IPS DF 19.7 (cell line): ENCODE results near the gene PDE8B.

Experiments used
- DNase-seq: peaks from one replicate; pipeline ENCODE4 v3.0.0-alpha.2; 2013; ENCODE audit warnings: low read depth, low spot score

Gene PDE8B

DNA sequence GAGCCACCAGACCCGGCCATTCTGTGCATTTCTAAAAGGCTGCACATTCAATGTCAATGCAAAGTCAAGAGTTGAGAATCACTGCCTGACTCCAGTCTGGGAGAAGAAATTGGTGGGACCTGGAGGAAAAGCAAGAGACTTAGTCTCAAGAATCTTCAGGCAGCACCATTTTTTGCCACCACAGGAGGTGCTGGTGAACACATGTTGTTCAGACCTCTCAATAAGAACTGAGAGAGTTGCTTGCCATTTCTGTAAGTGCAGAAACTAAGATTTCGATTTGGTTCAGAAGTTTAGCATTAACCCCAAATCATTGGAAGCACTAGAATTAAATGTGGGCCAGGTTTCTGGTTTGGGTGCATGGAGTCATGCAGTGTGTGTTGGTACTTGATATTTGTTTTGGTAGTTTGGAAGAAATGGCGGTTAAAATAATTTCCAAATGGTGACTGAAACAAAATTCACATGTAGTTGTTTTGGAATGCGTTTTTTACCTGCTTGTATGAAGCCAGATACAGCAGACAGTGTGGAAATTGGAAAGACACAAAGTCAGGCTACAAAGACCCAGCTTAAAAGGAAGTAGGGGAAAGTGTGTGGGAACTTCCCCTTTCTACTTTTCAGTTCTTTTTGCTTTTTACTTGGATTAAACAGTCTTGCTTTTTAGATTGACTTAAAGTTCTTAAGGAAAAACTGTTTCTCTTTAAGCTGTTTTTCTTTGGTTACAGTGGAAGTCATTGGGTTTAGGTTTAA lies 20.4 kb downstream of the PDE8B start:
- no peak for DNase-seq

DNA sequence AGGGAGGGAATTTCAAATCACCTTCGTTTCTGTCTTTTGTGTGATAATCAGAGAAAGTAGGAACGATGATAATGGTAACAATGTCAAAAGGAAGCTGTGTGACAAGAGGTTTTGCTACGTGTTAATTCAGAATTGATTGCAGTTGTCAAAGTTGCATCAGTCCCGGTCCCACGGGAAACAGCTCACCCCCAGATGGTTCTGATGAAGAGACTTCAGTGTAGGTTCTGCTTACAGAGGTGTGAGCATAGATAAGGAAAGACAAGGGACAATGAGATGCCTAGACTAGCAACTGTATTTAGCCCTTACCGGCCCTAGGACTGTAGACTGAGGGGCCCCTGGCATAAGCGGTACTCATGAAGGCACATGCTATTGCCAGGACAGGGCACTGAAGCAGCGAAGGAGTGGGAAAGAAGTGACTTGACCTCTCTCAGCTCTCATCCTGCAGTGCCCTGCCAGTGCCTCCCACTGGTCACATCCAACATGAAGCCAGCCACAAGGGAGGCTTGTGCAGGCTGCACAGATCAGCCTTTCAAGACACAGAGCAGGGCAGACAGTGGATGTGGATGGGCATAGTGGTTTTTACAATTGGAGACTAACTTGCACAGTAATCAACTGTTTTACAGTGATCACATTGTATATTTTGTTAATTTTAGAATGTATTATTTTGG lies 21.1 kb downstream of the PDE8B start:
- DNase-seq: no peak

GRCh38 chr5:77232574-77233358 lies 22.3 kb downstream of the PDE8B start:
- no peak for DNase-seq

DNA sequence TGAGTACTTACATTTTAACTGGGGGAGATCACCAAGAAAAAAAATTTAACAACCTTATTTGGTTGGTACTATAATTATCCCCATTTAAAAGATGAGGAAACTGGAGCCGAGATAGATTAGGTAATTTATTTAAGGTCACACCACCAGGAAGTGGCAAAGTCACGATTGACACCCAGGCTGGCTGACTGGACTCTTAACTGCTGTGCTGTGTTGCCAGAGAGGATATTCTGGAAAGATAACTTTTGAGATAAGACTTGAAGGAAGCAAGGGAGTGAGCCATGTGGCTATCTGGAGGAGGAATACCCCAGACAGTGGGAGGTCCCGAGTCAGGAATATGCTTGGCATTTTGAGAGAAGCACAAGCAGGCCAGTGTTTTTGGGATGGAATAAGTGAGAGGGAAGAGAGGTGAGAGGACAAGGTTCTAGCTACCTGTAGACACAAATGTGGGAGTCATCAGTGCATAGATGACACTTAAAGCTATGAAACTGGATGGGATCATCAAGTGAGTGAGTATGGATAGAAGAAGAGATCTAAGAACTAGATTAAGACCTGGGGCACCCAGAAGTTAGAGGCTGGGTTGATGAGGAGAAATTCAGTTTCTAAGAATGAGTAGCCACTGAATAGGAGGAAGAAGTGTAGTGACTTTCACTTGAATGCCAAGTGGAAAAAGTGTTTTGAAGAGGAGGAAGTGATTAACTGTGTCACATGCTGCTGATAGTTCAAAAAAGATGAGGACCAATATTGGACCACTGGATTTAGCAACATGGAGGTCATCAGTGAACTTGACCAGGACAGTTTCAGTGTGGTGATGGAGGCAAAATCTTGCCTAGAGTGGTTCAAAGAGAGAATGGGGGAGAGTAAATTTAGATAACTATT lies 25.6 kb downstream of the PDE8B start:
- no peak for DNase-seq

DNA sequence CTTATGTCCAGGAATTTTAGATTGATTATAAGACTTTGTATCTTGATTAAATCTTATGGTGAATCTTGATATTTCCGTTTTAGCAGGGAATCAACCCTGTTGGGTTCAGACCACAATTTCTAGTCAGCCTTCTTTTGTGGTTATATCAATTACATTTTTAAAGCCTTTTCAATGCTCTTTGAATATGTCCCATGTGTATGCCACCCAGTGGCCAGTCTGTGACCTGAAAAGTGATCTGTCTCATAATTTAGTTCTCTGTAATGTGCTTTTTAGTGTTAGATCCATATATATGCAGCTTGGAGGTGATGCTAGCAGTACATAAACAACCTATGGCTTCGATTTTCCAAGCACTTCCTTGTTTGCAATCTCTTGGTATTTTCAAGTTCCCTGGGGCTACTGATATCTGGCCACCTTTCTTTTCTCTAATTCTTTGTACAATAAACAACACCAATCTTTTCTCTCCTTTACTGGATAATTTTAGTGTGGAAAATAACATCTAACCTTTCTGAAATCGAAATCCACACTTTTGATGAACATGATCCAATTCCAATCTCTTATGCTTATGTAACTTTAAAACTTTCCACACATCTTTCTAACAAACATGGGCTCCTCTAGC lies 28.8 kb downstream of the PDE8B start:
- DNase-seq: no peak

DNA sequence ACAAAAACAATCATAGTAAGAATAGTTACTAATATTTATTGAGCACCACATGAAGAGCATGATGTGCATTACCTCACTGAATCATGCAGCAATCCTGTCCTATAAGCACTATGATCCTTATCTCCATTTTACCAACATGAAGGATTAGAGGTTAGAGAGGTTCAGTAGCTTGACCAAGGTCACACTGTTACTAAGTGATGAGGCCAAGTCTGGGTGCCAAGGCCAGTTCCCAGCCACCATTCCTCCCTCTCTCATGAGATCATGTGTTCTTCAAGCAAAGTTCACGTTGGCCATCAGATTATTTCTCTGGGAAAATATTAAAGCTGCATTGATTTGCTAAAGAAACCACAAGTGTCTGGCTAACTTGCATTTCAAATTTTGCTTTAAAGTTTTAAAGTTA lies 31.0 kb downstream of the PDE8B start:
- DNase-seq: no peak

DNA sequence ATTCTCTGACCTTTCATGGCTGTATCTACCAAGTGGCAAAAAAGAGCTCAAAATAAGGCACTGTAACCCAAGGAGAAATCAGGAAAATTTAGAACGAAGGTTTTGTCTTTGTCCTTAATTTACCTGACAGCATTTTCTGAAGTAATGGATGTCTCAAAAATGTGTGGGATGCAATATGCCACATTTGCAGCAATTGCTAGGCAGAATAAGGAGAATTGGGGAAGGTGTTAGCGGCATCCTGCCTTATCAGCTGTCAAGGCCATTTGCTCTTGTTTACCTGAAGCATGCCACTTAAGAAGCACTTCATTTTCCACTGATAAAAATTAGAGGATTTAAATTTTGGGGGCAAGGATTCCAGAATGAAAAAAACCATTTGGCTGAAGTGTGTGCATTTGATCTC lies 39.0 kb downstream of the PDE8B start:
- no peak for DNase-seq

GRCh38 chr5:77250021-77250420 lies 39.5 kb downstream of the PDE8B start:
- DNase-seq: no peak

GRCh38 chr5:77251921-77252320 lies 41.4 kb downstream of the PDE8B start:
- DNase-seq: no peak

- no peak for DNase-seq
Measured at GRCh38 chr5:77255617-77256016, 45.1 kb downstream of the PDE8B start.

DNA sequence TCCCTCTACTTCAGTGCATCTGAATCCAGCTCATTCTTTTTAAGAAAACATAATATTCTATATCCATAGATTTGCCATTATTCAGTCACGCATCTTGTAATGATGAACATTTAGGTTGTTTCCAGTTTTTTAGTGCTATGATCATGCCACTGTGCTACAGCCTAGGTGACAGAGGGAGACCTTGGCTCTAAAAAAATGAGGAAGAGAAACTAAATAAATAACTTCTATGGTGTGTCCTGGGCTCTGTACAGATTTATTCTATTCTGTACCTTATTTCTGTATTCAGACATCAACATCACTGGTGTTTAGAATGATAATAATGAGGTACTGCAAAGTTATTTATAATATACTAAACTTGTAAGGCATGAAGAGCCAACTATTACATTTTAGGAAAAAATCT lies 45.9 kb downstream of the PDE8B start:
- no peak for DNase-seq

DNA sequence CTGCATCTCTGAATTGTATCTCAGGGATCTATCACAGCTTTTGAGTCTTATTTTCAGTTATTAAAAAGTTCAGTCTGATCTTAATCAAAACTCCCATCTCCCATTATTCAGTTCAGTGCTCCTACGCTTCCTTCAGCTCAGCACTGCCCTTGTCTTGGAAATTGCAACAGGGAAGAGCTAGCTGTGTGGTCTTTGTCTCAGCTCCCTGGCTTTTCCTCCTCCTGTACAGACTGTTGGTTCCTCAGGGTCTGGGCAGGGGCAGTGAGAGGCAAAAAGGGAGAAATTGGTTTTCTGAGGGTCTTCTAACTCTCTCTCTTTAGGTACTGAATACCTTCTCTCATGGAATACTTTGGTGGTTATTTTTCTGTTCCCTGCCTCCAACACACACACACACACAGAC lies 48.2 kb downstream of the PDE8B start:
- no peak for DNase-seq

DNA sequence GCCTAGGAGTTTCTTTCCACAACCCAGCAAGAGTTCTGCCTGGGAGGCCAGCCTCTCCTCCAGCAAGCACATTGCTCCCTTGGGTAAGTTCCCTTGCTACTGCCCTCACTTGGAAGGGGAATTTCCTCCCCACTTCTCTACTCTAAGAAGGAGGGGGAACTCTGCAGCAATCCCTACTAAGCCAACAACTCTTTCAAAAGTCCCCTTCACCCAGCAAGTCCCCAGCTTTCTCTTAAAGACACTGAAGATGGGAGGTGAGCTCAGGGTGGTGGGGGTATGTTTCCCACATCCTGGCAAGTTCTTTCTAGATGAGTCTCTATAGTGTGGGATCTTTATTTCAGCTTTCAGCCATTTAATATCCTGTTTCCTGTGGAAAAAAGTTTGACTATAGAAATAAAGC lies 49.0 kb downstream of the PDE8B start:
- DNase-seq: no peak

DNA sequence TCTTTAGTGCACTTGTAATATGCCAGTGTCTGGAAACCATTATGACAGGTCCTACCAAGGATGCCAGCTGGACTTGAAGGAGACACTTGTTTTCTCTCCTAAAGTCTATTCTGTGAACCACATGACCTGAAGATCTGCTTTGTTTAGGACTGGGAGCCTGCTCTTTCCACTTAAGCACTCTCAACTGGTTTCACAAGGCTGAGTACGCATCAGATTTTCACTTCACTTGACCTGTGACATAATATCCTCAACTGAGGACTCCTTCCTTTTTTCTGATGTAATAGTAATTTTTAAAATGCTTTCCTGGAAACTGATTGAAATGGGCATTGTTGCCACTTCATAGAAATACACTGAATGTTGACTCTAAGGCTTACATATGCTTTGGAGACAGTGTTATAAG lies 52.2 kb downstream of the PDE8B start:
- DNase-seq: no peak

DNA sequence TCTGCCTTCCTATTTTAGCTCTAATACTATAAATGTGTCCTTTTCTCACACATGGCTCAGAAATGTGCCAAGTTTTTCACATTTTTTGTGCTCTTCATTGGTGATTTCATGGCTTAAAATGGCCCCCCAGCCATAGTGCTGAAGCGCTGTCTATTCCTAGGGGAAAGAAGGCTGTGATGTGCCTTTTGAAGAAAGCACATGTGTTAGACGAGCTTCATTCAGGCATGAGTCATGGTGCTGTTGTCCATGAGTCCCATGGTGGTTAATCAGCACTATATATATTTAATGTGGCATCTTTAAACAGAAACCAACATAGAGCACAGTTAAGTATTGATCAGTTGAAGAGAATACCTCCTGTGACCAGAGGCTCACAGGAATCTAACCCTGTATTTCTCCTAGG lies 55.8 kb downstream of the PDE8B start:
- DNase-seq: no peak

- DNase-seq: no peak
Measured at GRCh38 chr5:77267496-77267895, 57.0 kb downstream of the PDE8B start.

DNA sequence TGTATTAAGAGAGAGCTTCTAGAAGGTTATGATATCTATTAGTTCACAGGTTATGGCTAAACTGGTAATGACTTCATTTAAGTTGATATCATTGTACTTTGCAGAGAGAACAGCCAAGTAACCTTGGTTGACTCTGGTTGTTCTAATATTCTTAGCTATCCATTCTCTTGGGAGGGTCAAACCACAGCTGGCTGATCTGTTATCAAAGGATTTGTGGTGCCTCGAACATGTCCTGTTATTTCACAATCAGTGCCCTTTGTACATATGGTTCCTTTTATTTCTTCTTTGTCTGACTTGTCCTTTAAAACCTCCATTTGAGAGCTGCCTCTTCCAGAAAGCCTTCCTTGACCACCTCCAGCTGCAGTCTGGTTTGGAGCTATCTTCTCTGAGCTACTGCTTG lies 61.7 kb downstream of the PDE8B start:
- no peak for DNase-seq

DNA sequence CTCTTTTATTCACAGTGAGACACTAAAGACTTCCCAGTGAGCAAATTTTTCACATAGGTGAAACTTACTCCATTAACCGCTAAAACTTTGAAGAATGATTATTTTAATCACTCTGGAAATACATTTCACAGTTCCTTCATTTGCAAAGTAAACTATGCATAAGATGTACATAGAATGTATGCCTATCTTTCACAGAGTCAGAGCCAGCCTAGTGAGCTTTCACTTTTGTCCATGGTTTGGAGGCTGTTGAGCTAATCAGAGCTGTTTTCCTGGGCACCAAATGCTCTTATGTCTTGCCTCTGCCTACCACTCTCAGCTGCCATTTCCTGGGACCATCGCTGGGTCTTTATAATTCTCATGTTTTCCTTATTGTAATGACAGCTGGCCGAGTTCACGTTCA lies 67.3 kb downstream of the PDE8B start:
- DNase-seq: no peak

DNA sequence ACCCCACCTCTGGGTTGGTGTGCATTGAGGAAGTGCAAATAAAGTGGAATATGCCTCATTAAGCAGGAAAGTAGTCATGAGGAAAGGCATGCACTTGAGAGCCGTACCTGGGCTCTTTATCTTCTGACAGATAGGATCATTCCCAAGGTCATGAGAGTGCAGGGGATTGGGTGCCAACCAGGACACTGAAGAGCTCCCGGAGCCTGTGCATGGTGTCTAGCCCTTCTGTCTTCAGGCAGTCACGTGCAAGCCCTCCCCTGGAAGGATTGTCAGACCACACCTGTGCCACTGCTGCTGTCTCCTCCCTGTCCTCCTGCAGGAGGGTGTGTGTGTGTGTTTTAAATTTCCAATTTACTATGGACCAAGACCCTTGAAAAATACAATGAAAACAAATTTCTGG lies 69.6 kb downstream of the PDE8B start:
- no peak for DNase-seq

GRCh38 chr5:77281969-77282336 lies 71.5 kb downstream of the PDE8B start:
- no peak for DNase-seq

DNA sequence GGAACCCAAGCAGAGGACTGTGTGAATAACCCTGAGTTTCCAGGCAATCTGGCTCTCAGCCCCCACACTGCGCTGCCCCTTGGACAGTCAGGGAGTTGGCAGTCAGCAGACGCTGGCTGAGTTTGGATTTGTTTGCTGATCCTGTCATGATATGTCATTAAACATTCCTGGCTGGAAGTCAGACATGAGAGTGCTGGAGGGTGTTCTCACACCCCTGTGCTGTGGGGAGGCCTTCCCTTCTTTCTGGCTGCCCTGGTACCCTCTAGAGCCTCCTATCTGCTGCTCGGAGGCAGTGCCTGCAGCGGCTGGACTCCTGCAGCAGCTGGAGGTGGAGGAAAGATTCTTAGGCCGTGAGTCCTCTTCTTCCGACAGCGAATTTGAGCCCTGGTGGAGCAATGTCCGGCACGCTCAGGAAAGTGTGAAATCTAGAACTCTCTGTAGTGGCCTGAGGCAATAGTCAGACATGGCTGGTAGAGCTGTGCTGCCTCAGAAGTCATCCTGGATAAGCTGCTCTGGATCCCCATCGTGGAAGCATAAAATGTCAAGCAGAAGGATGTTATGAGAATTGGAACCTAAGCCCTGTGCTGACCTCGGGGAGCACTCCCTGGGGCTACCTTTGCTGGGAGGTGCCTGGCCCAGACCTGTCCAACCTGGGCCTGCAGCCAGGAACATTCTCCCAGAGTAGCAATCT lies 72.0 kb downstream of the PDE8B start:
- no peak for DNase-seq
